PC-3 (cell line): Measurements from ENCODE around the gene TMPRSS7. TPM values are rescaled to one million over a fixed set of nuclear protein-coding genes. Genes with fewer than 3 reads are reported as not detected.

Experiments
- ATAC-seq: fragments of 200-7000 bp; cut with Tn5 transposase; 2 replicates; pipeline ENCODE4 v1.9.1; 2020; ENCODE audit warnings: mild to moderate bottlenecking, moderate library complexity
- BruUV-seq: library from RNA; stranded (reverse); fragments of 400-500 nt; replicated peaks from 2 replicates; lab custom pipeline; 2021; lab: Mats Ljungman, UMichigan
- CTCF ChIA-PET: fragments of 300-600 bp; sonication (Branson Sonifier 250); formaldehyde crosslinking; loops from one replicate; lab custom pipeline; 2022; ENCODE audit warnings: antibody characterized with exemption; lab: Charles Lee
- POLR2A ChIA-PET: fragments of 300-600 bp; sonication (Branson Sonifier 250); formaldehyde crosslinking; loops from one replicate; lab custom pipeline; 2022; ENCODE audit warnings: antibody characterized with exemption; ENCODE audit not compliant: unreplicated experiment; lab: Charles Lee
- DNase-seq: peaks from one replicate; pipeline ENCODE4 v3.0.0-alpha.2; 2015
- H2AFZ ChIP-seq: fragments of 300-600 bp; sonication (generic); 2 replicates; pipeline ENCODE4 v1.6.0; 2016; ENCODE audit warnings: antibody characterized with exemption, low read length
- H3F3A ChIP-seq: fragments of 300-600 bp; sonication (generic); one replicate; pipeline ENCODE4 v1.6.0; 2017; ENCODE audit warnings: antibody characterized with exemption, low read length, control low read depth, mild to moderate bottlenecking; ENCODE audit not compliant: unreplicated experiment
- H3K27ac ChIP-seq: fragments of 300-600 bp; sonication (generic); 2 replicates; pipeline ENCODE4 v1.5.1; 2016; ENCODE audit warnings: mild to moderate bottlenecking, low read length
- H3K27me3 ChIP-seq: fragments of 300-600 bp; sonication (generic); 2 replicates; pipeline ENCODE4 v1.6.1; 2016; ENCODE audit warnings: low read length, mixed read lengths
- H3K36me3 ChIP-seq: fragments of 300-600 bp; sonication (generic); 2 replicates; pipeline ENCODE4 v1.6.1; 2016; ENCODE audit warnings: low read depth, mixed run types, low read length, mixed read lengths
- H3K4me1 ChIP-seq: fragments of 300-600 bp; sonication (generic); 2 replicates; pipeline ENCODE4 v1.5.1; 2016; ENCODE audit warnings: low read length; ENCODE audit not compliant: insufficient read depth
- H3K4me2 ChIP-seq: fragments of 300-600 bp; sonication (generic); 2 replicates; pipeline ENCODE4 v1.6.0; 2016; ENCODE audit warnings: low read length
- H3K4me3 ChIP-seq: fragments of 300-600 bp; sonication (generic); 2 replicates; pipeline ENCODE4 v1.5.1; 2016; ENCODE audit warnings: mild to moderate bottlenecking, low read length, mixed read lengths
- H3K79me2 ChIP-seq: fragments of 300-600 bp; sonication (generic); 2 replicates; pipeline ENCODE4 v1.6.1; 2017; ENCODE audit warnings: low read length, mixed read lengths
- H3K9ac ChIP-seq: fragments of 300-600 bp; sonication (generic); 2 replicates; pipeline ENCODE4 v1.6.0; 2016; ENCODE audit warnings: mild to moderate bottlenecking, low read length
- H3K9me2 ChIP-seq: fragments of 300-600 bp; sonication (generic); replicated peaks from 2 replicates; pipeline ENCODE4 v1.6.1; 2016; ENCODE audit warnings: mixed run types, low read length, mixed read lengths
- H3K9me3 ChIP-seq: fragments of 300-600 bp; sonication (generic); 2 replicates; pipeline ENCODE4 v1.6.1; 2016; ENCODE audit warnings: low read length, mixed read lengths
- H4K20me1 ChIP-seq: fragments of 300-600 bp; sonication (generic); 2 replicates; pipeline ENCODE4 v1.6.1; 2016; ENCODE audit warnings: low read length, mixed read lengths
- CTCF ChIP-seq: fragments of 300-600 bp; sonication (generic); conservative IDR thresholded peaks from 2 replicates; pipeline ENCODE4 v1.5.1; 2017; ENCODE audit warnings: antibody characterized with exemption, low read depth, mild to moderate bottlenecking, low read length
- EZH2 ChIP-seq: fragments of 300-600 bp; sonication (generic); IDR thresholded peaks from one replicate; pipeline ENCODE4 v1.6.1; 2017; ENCODE audit warnings: antibody characterized with exemption, mild to moderate bottlenecking, low read length; ENCODE audit not compliant: unreplicated experiment
- EZH2phosphoT487 ChIP-seq: fragments of 300-600 bp; sonication (generic); IDR thresholded peaks from 2 replicates; pipeline ENCODE4 v1.6.1; 2018; ENCODE audit warnings: mild to moderate bottlenecking, antibody characterized with exemption, low read length, borderline replicate concordance
- intact Hi-C: fragments of 100-400 bp; cut with micrococcal nuclease; formaldehyde crosslinking; loops from 2 replicates; pipeline ENCODE4 v1.9.0; 2023
- total RNA-seq: library from RNA; depleted of rRNA; stranded (reverse); fragments of >200 nt; gene quantifications from 2 replicates; pipeline ENCODE4 v1.2.3, GENCODE V29; 2014

Gene TMPRSS7
- total RNA-seq, 1 experiment from 2014 or later: 0.33 TPM

- H3K9me3 ChIP-seq: no peaks in the 10 kb centered on the region
- H3K4me3 ChIP-seq: no peak overlapping the region
- no peak overlapping the region for H3K27ac ChIP-seq
- no peak overlapping the region for H3K4me2 ChIP-seq
- no peaks in the 10 kb centered on the region for H3F3A ChIP-seq
- H2AFZ ChIP-seq: no peak overlapping the region
- H3K36me3 ChIP-seq: peaks cover 30% of the 10 kb centered on the region; the same call in 1 of the 2 replicates
- H3K9me2 ChIP-seq: no peaks in the 10 kb centered on the region
- CTCF ChIA-PET: interaction anchor here (0.5 to 1.5 kb wide), 12 partner anchors 10 to 320 kb away, joined by 3 to 46 read pairs (median 4); partner anchors contain the start of gene ABHD10
- peaks cover 5% of the 10 kb centered on the region; the same call in 1 of the 2 replicates for H3K79me2 ChIP-seq
- no peaks in the 10 kb centered on the region; the same call in 1 of the 2 replicates for H3K4me1 ChIP-seq
- H4K20me1 ChIP-seq: no peaks in the 10 kb centered on the region
- POLR2A ChIA-PET: interaction anchor here (0.5 to 0.6 kb wide), 3 partner anchors 10 to 323 kb away, joined by 3 read pairs; no protein-coding TSS in a partner anchor
- DNase-seq (peak; percentile 82), ATAC-seq (peak; percentile 96)
- no peaks in the 10 kb centered on the region for H3K27me3 ChIP-seq
- intact Hi-C loops: loop anchor here (1.0 to 5.0 kb wide), 3 partner anchors 24 to 98 kb away; partner anchors contain the start of gene C3orf52
- H3K9ac ChIP-seq: no peak overlapping the region
- TF ChIP-seq CTCF (peak; percentile 94), EZH2phosphoT487 (no peak)
- BruUV-seq: no TSS peak
Observed at GRCh38 chr3:111989061-111989678, 45.4 kb upstream of the TMPRSS7 start.

- H3K9me2 ChIP-seq: no peaks in the 10 kb centered on the region
- no peak overlapping the region for H2AFZ ChIP-seq
- no peak overlapping the region for H3K4me3 ChIP-seq
- peaks cover 21% of the 10 kb centered on the region; the same call in 1 of the 2 replicates for H3K36me3 ChIP-seq
- H3F3A ChIP-seq: no peaks in the 10 kb centered on the region
- ChIA-PET POLR2A (no interaction called here), CTCF (no interaction called here)
- no peaks in the 10 kb centered on the region for H3K4me1 ChIP-seq
- no peaks in the 10 kb centered on the region for H3K9me3 ChIP-seq
- intact Hi-C loops: no loop called here
- DNase-seq: no peak
- peaks cover 4% of the 10 kb centered on the region; the same call in 1 of the 2 replicates for H3K79me2 ChIP-seq
- no peaks in the 10 kb centered on the region for H4K20me1 ChIP-seq
- no peak overlapping the region for H3K9ac ChIP-seq
- no peak for ATAC-seq
- no peak overlapping the region for H3K4me2 ChIP-seq
- no peaks in the 10 kb centered on the region for H3K27me3 ChIP-seq
- TF ChIP-seq EZH2phosphoT487 (no peak), CTCF (no peak), EZH2 (no peak)
- H3K27ac ChIP-seq: no peak overlapping the region
- BruUV-seq: no TSS peak
Observed at GRCh38 chr3:111993038-111993437, 41.5 kb upstream of the TMPRSS7 start.
